Measurements from ENCODE around the gene FAM184B. TPM values are rescaled to one million over a fixed set of nuclear protein-coding genes. Genes with fewer than 3 reads are reported as not detected.

Gene FAM184B
- total and polyA plus RNA-seq, 2 of the 4 experiments (the other 2 are of a cell fraction), result 0.07 to 0.18 TPM

GRCh38 chr4:17619416-17620105 is 161.9 kb downstream of the FAM184B start:
- peak; percentile 88 for ATAC-seq (ENCODE audit: low read depth)
- peak; percentile 87 for DNase-seq
- Histone ChIP-seq H3K4me3 (ENCODE audit: insufficient read depth, low read depth, low read length) (no peak overlapping the region), H2AK9ac (replicated peaks; ENCODE audit: low read depth, low read length, poor library complexity) (no peak overlapping the region), H2AK5ac (ENCODE audit: low read depth, low read length) (no peak overlapping the region), H2BK5ac (ENCODE audit: low read depth, low read length, poor library complexity, severe bottlenecking) (peak overlapping the region; percentile 69), H4K5ac (ENCODE audit: low read depth, low read length) (no peak overlapping the region), H3K4me1 (ENCODE audit: control insufficient read depth, insufficient read depth, low read length) (peaks cover 11% of the 10 kb centered on the region), H2AFZ (replicated peaks; ENCODE audit: low read length, poor library complexity) (no peak overlapping the region), H4K8ac (ENCODE audit: low read depth in 2 of 2, low read length in 2 of 2) (no peak overlapping the region), H2BK15ac (ENCODE audit: low read depth, low read length) (no peak overlapping the region), H3K27ac (ENCODE audit: insufficient read depth, low read length) (peak overlapping the region; percentile 63; the same call in 1 of the 2 replicates), H2BK20ac (ENCODE audit: low read depth, low read length) (no peak overlapping the region), H3K79me1 (ENCODE audit: low read depth in 1 of 2, low read length in 2 of 2) (peaks cover 26 to 58% of the 10 kb centered on the region in 2 experiments), H3K27me3 (ENCODE audit: control insufficient read depth, insufficient read depth, low read length) (no peaks in the 10 kb centered on the region), H3K4me2 (ENCODE audit: low read depth, low read length) (peak overlapping the region; percentile 55), H4K91ac (ENCODE audit: insufficient read depth, low read depth, low read length) (no peak overlapping the region), H2BK120ac (ENCODE audit: low read depth, low read length) (no peak overlapping the region), H3K23ac (ENCODE audit: low read depth, low read length) (no peak overlapping the region), H4K20me1 (ENCODE audit: insufficient read depth, low read length) (peaks cover 55% of the 10 kb centered on the region), H3K9ac (ENCODE audit: low read depth, low read length) (peak overlapping the region; percentile 22; the same call in 1 of the 2 replicates), H3K36me3 (ENCODE audit: control insufficient read depth, insufficient read depth, low read length) (peaks cover 42% of the 10 kb centered on the region), H3K9me3 (ENCODE audit: control insufficient read depth, insufficient read depth, low read length) (no peaks in the 10 kb centered on the region), H3K14ac (replicated peaks; ENCODE audit: low read depth, low read length) (no peak overlapping the region), H3K9me1 (ENCODE audit: insufficient read depth, low read length) (peaks cover 14% of the 10 kb centered on the region), H3K4ac (ENCODE audit: low read depth, low read length) (no peak overlapping the region), H3K56ac (ENCODE audit: extremely low read depth, insufficient read depth, low read length) (no peak overlapping the region), H3K18ac (ENCODE audit: low read depth, low read length) (no peak overlapping the region)
- CTCF ChIA-PET, result no interaction called here
- intact Hi-C loops (cut with micrococcal nuclease) (no loop called here), in situ Hi-C loops (cut with MboI; ENCODE audit: low sequenced_read_pairs) (loop anchor here (5.0 kb wide), 1 partner anchor 37 kb away; no protein-coding TSS in a partner anchor), dilution Hi-C loops (cut with HindIII; ENCODE audit: low sequenced_read_pairs, unreplicated experiment) (no loop called here)
- peak; percentile 11; the same call in 1 of the 2 replicates for TF ChIP-seq FOS (IDR thresholded peaks at IDR 0.05; ENCODE audit: low read depth, low read length)
- TF ChIP-seq CHD1 (IDR thresholded peaks at IDR 0.05; ENCODE audit: low read depth, low read length), result no peak
- TF ChIP-seq USF2 (IDR thresholded peaks at IDR 0.05; ENCODE audit: low read depth, low read length), result no peak
- peak; percentile 35; the same call in 1 of the 2 replicates for TF ChIP-seq MAFK (IDR thresholded peaks at IDR 0.05; ENCODE audit: low read depth, low read length)
- TF ChIP-seq RAD21 (IDR thresholded peaks at IDR 0.05; ENCODE audit: low read length), result no peak
- TF ChIP-seq MAZ (IDR thresholded peaks at IDR 0.05; ENCODE audit: borderline replicate concordance, low read depth, low read length), result no peak
- 71% methylated on average over 1 of the region's 7 CpGs; no CpG with 5 or more reads in 1 of the 2 experiments for WGBS, 2 experiments (ENCODE audit: extremely low coverage in 2 of 2, insufficient read length in 1 of 2)
- no TSS peak for BruUV-seq (replicated peaks)
- POLR2A ChIA-PET (ENCODE audit: unreplicated experiment), result interaction anchor here (0.6 kb wide), 2 partner anchors 10 to 117 kb away, joined by 3 to 4 read pairs; no protein-coding TSS in a partner anchor
